ENCODE results near the gene FGD4.
"Not testable (repeated sequence)": the region's sequence is repeated elsewhere in the genome, so short reads cannot be mapped to it uniquely, and the experiment has no call there.

FGD4 gene

GRCh38 chr12:32545413-32545980 is 146.1 kb downstream of the FGD4 start:
- no peak overlapping the region for H3K27ac ChIP-seq
- DNase-seq (ENCODE audit: low read depth, low spot score): no peak

- no peak for DNase-seq (ENCODE audit: low read depth, low spot score)
- H3K27ac ChIP-seq: no peak overlapping the region
These were observed 146.9 kb downstream of the FGD4 start for GRCh38 chr12:32546272-32546671.

GRCh38 chr12:32548691-32549281 is 149.4 kb downstream of the FGD4 start:
- no peak for DNase-seq (ENCODE audit: low read depth, low spot score)
- H3K27ac ChIP-seq: no peak overlapping the region

- no peak overlapping the region for H3K27ac ChIP-seq
- DNase-seq (ENCODE audit: low read depth, low spot score): no peak
These were observed 150.3 kb downstream of the FGD4 start for GRCh38 chr12:32549675-32550079.

- no peak for DNase-seq (ENCODE audit: low read depth, low spot score)
- no peak overlapping the region for H3K27ac ChIP-seq
These were observed 151.7 kb downstream of the FGD4 start for GRCh38 chr12:32551058-32551457.

GRCh38 chr12:32558903-32559302 is 159.5 kb downstream of the FGD4 start:
- no peak overlapping the region for H3K27ac ChIP-seq
- no peak for DNase-seq (ENCODE audit: low read depth, low spot score)

GRCh38 chr12:32559434-32559833 is 160.1 kb downstream of the FGD4 start:
- no peak for DNase-seq (ENCODE audit: low read depth, low spot score)
- H3K27ac ChIP-seq: no peak overlapping the region

GRCh38 chr12:32560520-32560919 is 161.2 kb downstream of the FGD4 start:
- H3K27ac ChIP-seq: no peak overlapping the region
- DNase-seq (ENCODE audit: low read depth, low spot score): no peak

- no peak overlapping the region for H3K27ac ChIP-seq
- no peak for DNase-seq (ENCODE audit: low read depth, low spot score)
These were observed 162.6 kb downstream of the FGD4 start for GRCh38 chr12:32561931-32562341.

- H3K27ac ChIP-seq; DNase-seq (ENCODE audit: low read depth, low spot score): not testable (repeated sequence)
These were observed 163.1 kb downstream of the FGD4 start for GRCh38 chr12:32562413-32562812.

GRCh38 chr12:32566663-32567295 is 167.4 kb downstream of the FGD4 start:
- no peak for DNase-seq (ENCODE audit: low read depth, low spot score)
- H3K27ac ChIP-seq: peak overlapping the region; percentile 79

- peak overlapping the region; percentile 79 for H3K27ac ChIP-seq
- DNase-seq (ENCODE audit: low read depth, low spot score): no peak
These were observed 167.9 kb downstream of the FGD4 start for GRCh38 chr12:32567296-32567674.

- peak overlapping the region; percentile 79 for H3K27ac ChIP-seq
- DNase-seq (ENCODE audit: low read depth, low spot score): peak; percentile 81
These were observed 168.9 kb downstream of the FGD4 start for GRCh38 chr12:32568228-32568627.

GRCh38 chr12:32569259-32569658 is 169.9 kb downstream of the FGD4 start:
- peak overlapping the region; percentile 79 for H3K27ac ChIP-seq
- DNase-seq (ENCODE audit: low read depth, low spot score): no peak

- no peak overlapping the region for H3K27ac ChIP-seq
- no peak for DNase-seq (ENCODE audit: low read depth, low spot score)
These were observed 175.2 kb downstream of the FGD4 start for GRCh38 chr12:32574585-32574984.

- no peak overlapping the region for H3K27ac ChIP-seq
- no peak for DNase-seq (ENCODE audit: low read depth, low spot score)
These were observed 178.0 kb downstream of the FGD4 start for GRCh38 chr12:32577328-32577727.

GRCh38 chr12:32583534-32583933 is 184.2 kb downstream of the FGD4 start:
- no peak for DNase-seq (ENCODE audit: low read depth, low spot score)
- H3K27ac ChIP-seq: no peak overlapping the region

- H3K27ac ChIP-seq: no peak overlapping the region
- no peak for DNase-seq (ENCODE audit: low read depth, low spot score)
These were observed 186.3 kb downstream of the FGD4 start for GRCh38 chr12:32585680-32586079.

GRCh38 chr12:32586390-32586789 is 187.0 kb downstream of the FGD4 start:
- DNase-seq (ENCODE audit: low read depth, low spot score): peak; percentile 8
- H3K27ac ChIP-seq: no peak overlapping the region

- DNase-seq (ENCODE audit: low read depth, low spot score): no peak
- no peak overlapping the region for H3K27ac ChIP-seq
These were observed 188.5 kb downstream of the FGD4 start for GRCh38 chr12:32587581-32588495.

GRCh38 chr12:32588604-32589003 is 189.2 kb downstream of the FGD4 start:
- H3K27ac ChIP-seq: no peak overlapping the region
- no peak for DNase-seq (ENCODE audit: low read depth, low spot score)
